Liver (tissue), 9 donors: Measurements from ENCODE around the gene ADM5. TPM values are rescaled to one million over a fixed set of nuclear protein-coding genes. Genes with fewer than 3 reads are reported as not detected.

ENCODE experiments used
- DNase-seq: peaks from one replicate; pipeline ENCODE4 v3.0.0-alpha.2; 2017; ENCODE audit warnings: low spot score
- H3K27ac ChIP-seq, 2 donors: one replicate each; pipeline ENCODE4 v1.7.0; 2013; ENCODE audit warnings: inconsistent platforms in 2 of 2, low read length in 2 of 2, control low read depth in 1 of 2, low read depth in 1 of 2, mild to moderate bottlenecking in 1 of 2
- H3K27me3 ChIP-seq, 4 donors: one replicate each; pipeline versions ENCODE4 v1.6.1 to v1.7.0; 2013; ENCODE audit warnings: low read length in 3 of 4, inconsistent platforms in 1 of 4, mild to moderate bottlenecking in 1 of 4, moderate library complexity in 1 of 4; ENCODE audit not compliant: control insufficient read depth in 4 of 4, insufficient read depth in 4 of 4
- H3K36me3 ChIP-seq, 4 donors: one replicate each; pipeline versions ENCODE4 v1.6.1 to v1.7.0; 2013; ENCODE audit warnings: low read length in 3 of 4, mild to moderate bottlenecking in 3 of 4, low read depth in 1 of 4, moderate library complexity in 1 of 4; ENCODE audit not compliant: control insufficient read depth in 4 of 4, insufficient read depth in 3 of 4
- H3K4me1 ChIP-seq, 4 donors: one replicate each; pipeline versions ENCODE4 v1.6.1 to v1.7.0; 2013; ENCODE audit warnings: low read length in 3 of 4, mild to moderate bottlenecking in 3 of 4, moderate library complexity in 1 of 4; ENCODE audit not compliant: control insufficient read depth in 4 of 4, insufficient read depth in 4 of 4
- H3K4me3 ChIP-seq, 3 donors: one replicate each; pipeline versions ENCODE4 v1.6.1 to v1.7.0; 2013; ENCODE audit warnings: low read length in 3 of 3, control low read depth in 1 of 3, low read depth in 1 of 3, mild to moderate bottlenecking in 1 of 3
- H3K9ac ChIP-seq, 2 donors: one replicate each; pipeline ENCODE4 v1.7.0; 2013; ENCODE audit warnings: low read length in 2 of 2, mild to moderate bottlenecking in 2 of 2, moderate library complexity in 2 of 2, control low read depth in 1 of 2, low read depth in 1 of 2
- H3K9me3 ChIP-seq, 4 donors: one replicate each; pipeline versions ENCODE4 v1.6.1 to v1.7.0; 2013; ENCODE audit warnings: low read length in 3 of 4; ENCODE audit not compliant: control insufficient read depth in 4 of 4
- ATF3 ChIP-seq: IDR thresholded peaks from 2 replicates; pipeline ENCODE4 v1.6.1; 2016; ENCODE audit warnings: antibody characterized with exemption
- FOXA1 ChIP-seq: IDR thresholded peaks from 2 replicates; pipeline ENCODE4 v1.6.1; 2016; ENCODE audit warnings: antibody characterized with exemption
- FOXA2 ChIP-seq: IDR thresholded peaks from 2 replicates; pipeline ENCODE4 v1.6.1; 2016; ENCODE audit warnings: antibody characterized with exemption
- GABPA ChIP-seq, 2 donors: IDR thresholded peaks in 1 of 2; conservative IDR thresholded peaks in 1 of 2; 2 replicates each; pipeline ENCODE4 v1.6.1; 2016; ENCODE audit warnings: antibody characterized with exemption in 2 of 2, mild to moderate bottlenecking in 1 of 2, moderate library complexity in 1 of 2
- HNF4A ChIP-seq, 2 donors: conservative IDR thresholded peaks; 2 replicates each; pipeline ENCODE4 v1.6.1; 2016; ENCODE audit warnings: antibody characterized with exemption in 2 of 2, mild to moderate bottlenecking in 2 of 2
- HNF4G ChIP-seq: IDR thresholded peaks from 2 replicates; pipeline ENCODE4 v1.6.1; 2016; ENCODE audit warnings: antibody characterized with exemption
- JUND ChIP-seq, 2 donors: IDR thresholded peaks; 2 replicates each; pipeline ENCODE4 v1.6.1; 2016; ENCODE audit warnings: antibody characterized with exemption in 2 of 2
- NR2F2 ChIP-seq: IDR thresholded peaks from 2 replicates; pipeline ENCODE4 v1.6.1; 2016; ENCODE audit warnings: antibody characterized with exemption
- RAD21 ChIP-seq, 2 donors: IDR thresholded peaks; 2 replicates each; pipeline ENCODE4 v1.6.1; 2016; ENCODE audit warnings: antibody characterized with exemption in 2 of 2, mild to moderate bottlenecking in 2 of 2
- REST ChIP-seq: IDR thresholded peaks from 2 replicates; pipeline ENCODE4 v1.6.1; 2016; ENCODE audit warnings: antibody characterized with exemption, mild to moderate bottlenecking
- RXRA ChIP-seq, 2 donors: IDR thresholded peaks; 2 replicates each; pipeline ENCODE4 v1.6.1; 2017 to 2018; ENCODE audit warnings: antibody characterized with exemption in 2 of 2, mild to moderate bottlenecking in 1 of 2
- SP1 ChIP-seq: IDR thresholded peaks from 2 replicates; pipeline ENCODE4 v1.6.1; 2018; ENCODE audit warnings: antibody characterized with exemption, mild to moderate bottlenecking
- TAF1 ChIP-seq: conservative IDR thresholded peaks from 2 replicates; pipeline ENCODE4 v1.6.1; 2016; ENCODE audit warnings: antibody characterized with exemption, mild to moderate bottlenecking
- YY1 ChIP-seq: IDR thresholded peaks from 2 replicates; pipeline ENCODE4 v1.6.1; 2016; ENCODE audit warnings: antibody characterized with exemption, mild to moderate bottlenecking
- WGBS: extraction: QIAGEN DNeasy Blood & Tissue Kit; methylation state at CpG from one replicate; pipeline ENCODE4 v1.1.7; 2013; 5-methylcytosine and 5-hydroxymethylcytosine counted together
- polyA plus RNA-seq, 2 donors: library from polyadenylated mRNA; stranded (reverse) in 1 of 2; unstranded in 1 of 2; fragments of 200-250 nt in 1 of 2; fragments of >200 nt in 1 of 2; fragmentation: Nextera tagmentation in 1 of 2; extraction: Ambion mirVana in 1 of 2; gene quantifications; one replicate each; pipeline versions ENCODE4 v1.2.1 to v1.2.3, GENCODE V29; 2013 to 2015
- total RNA-seq, 2 donors: library from RNA; depleted of rRNA; stranded (reverse); fragments of >200 nt; gene quantifications; one replicate each; pipeline ENCODE4 v1.2.3, GENCODE V29; 2014
- TF ChIP-seq, protein P1 (sequence below): fragments of 150-350 bp; IDR thresholded peaks from 2 replicates; pipeline ENCODE4 v1.5.1; 2017; ENCODE audit warnings: improper control_type of control experiment, low read depth, low read length; ENCODE audit not compliant: missing input control
- TF ChIP-seq, protein P2 (sequence below): IDR thresholded peaks from 2 replicates; pipeline ENCODE4 v1.6.1; 2016; ENCODE audit warnings: antibody characterized with exemption
- TF ChIP-seq, protein P3 (sequence below): IDR thresholded peaks from 2 replicates; pipeline ENCODE4 v1.6.1; 2016; ENCODE audit warnings: antibody characterized with exemption
- donor health status: healthy.
- donor health status: healthy.
- donor health status: healthy.
- donor health status: healthy.
- donor health status: healthy.

Gene ADM5
- total and polyA plus RNA-seq, 4 donors = 0.11 to 0.84 (median 0.26) TPM

DNA sequence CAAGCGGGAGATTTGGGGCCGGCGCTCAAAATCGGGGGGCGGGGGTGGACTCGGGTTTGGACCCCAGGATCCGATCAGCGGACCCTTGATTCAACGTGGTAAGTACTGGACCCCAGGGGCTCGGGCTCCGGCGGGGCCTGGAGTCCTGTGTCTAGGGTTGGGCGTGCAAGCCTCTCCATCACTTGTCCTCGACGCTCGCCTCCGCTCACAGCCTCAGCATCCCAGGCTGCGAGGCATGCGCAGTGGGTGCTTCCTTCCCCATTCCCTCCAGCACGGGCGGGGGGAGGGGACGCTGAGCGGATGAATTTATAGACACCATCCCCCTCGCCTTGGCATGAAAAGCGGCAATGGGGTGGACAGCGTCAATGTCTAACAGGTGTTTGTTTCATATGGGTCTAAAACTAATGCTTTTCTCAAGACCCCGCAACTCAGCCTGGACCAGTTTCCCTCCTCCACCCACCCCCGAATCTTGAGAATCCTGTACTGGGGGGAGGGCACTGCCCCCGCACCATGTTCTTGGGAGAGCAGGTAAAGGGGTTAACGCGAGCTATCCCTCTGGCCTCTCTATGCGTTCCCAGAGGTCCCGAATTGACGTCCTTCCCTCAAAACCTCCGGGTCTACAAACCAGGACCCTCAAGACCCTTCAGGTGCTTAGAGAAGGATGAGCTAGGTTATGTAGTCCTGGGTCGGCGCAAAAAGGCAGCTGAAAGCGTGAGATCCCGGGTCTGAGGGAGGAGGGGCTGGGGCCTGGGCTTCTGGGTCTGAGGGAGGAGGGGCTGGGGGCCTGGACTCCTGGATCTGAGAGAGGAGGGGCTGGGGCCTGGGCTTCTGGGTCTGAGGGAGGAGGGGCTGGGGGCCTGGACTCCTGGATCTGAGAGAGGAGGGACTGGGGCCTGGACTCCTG is 2.1 kb downstream of the ADM5 start:
- H3K27me3 ChIP-seq = no peaks in the 10 kb centered on the region
- H3K4me3 ChIP-seq = peak overlapping the region in 1 of 3 donors; percentile 28
- no peak for TF ChIP-seq TAF1
- TF ChIP-seq HNF4A (conservative IDR thresholded peaks at IDR 0.05) = no peak
- TF ChIP-seq RAD21 (IDR thresholded peaks at IDR 0.05) = no peak
- TF ChIP-seq REST = no peak
- no peak for TF ChIP-seq SP1
- TF ChIP-seq, protein P1, sequence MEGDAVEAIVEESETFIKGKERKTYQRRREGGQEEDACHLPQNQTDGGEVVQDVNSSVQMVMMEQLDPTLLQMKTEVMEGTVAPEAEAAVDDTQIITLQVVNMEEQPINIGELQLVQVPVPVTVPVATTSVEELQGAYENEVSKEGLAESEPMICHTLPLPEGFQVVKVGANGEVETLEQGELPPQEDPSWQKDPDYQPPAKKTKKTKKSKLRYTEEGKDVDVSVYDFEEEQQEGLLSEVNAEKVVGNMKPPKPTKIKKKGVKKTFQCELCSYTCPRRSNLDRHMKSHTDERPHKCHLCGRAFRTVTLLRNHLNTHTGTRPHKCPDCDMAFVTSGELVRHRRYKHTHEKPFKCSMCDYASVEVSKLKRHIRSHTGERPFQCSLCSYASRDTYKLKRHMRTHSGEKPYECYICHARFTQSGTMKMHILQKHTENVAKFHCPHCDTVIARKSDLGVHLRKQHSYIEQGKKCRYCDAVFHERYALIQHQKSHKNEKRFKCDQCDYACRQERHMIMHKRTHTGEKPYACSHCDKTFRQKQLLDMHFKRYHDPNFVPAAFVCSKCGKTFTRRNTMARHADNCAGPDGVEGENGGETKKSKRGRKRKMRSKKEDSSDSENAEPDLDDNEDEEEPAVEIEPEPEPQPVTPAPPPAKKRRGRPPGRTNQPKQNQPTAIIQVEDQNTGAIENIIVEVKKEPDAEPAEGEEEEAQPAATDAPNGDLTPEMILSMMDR = no peak
- TF ChIP-seq, protein P2, sequence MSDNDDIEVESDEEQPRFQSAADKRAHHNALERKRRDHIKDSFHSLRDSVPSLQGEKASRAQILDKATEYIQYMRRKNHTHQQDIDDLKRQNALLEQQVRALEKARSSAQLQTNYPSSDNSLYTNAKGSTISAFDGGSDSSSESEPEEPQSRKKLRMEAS = no peak
- no peak for TF ChIP-seq RXRA (IDR thresholded peaks at IDR 0.05)
- TF ChIP-seq FOXA2 = no peak
- TF ChIP-seq ATF3 = no peak
- TF ChIP-seq YY1 = no peak
- no peak for TF ChIP-seq FOXA1
- TF ChIP-seq GABPA (IDR thresholded peaks at IDR 0.05 in 1 of 2, conservative IDR thresholded peaks at IDR 0.05 in 1 of 2) = no peak
- H3K9ac ChIP-seq = peak overlapping the region in 1 of 2 donors; percentile 32
- peaks cover 3 to 29% (median 16%) of the 10 kb centered on the region in 4 donors for H3K4me1 ChIP-seq
- peaks cover 0 to 10% (median 3%) of the 10 kb centered on the region in 4 donors for H3K36me3 ChIP-seq
- 19% methylated on average over 39 of the region's 39 CpGs for WGBS
- no peak for DNase-seq
- H3K27ac ChIP-seq = no peak overlapping the region
- H3K9me3 ChIP-seq = no peaks in the 10 kb centered on the region

GRCh38 chr19:49692147-49692506 is 2.7 kb downstream of the ADM5 start:
- H3K9me3 ChIP-seq = no peaks in the 10 kb centered on the region
- H3K9ac ChIP-seq = no peak overlapping the region
- TF ChIP-seq TAF1 (no peak), YY1 (no peak), FOXA2 (no peak), RAD21 (IDR thresholded peaks at IDR 0.05) (no peak), REST (no peak), RXRA (IDR thresholded peaks at IDR 0.05) (no peak), ATF3 (no peak), JUND (IDR thresholded peaks at IDR 0.05) (no peak), NR2F2 (no peak), HNF4A (conservative IDR thresholded peaks at IDR 0.05) (no peak), FOXA1 (no peak), HNF4G (no peak), SP1 (no peak)
- TF ChIP-seq, protein P2 = no peak
- TF ChIP-seq, protein P3, sequence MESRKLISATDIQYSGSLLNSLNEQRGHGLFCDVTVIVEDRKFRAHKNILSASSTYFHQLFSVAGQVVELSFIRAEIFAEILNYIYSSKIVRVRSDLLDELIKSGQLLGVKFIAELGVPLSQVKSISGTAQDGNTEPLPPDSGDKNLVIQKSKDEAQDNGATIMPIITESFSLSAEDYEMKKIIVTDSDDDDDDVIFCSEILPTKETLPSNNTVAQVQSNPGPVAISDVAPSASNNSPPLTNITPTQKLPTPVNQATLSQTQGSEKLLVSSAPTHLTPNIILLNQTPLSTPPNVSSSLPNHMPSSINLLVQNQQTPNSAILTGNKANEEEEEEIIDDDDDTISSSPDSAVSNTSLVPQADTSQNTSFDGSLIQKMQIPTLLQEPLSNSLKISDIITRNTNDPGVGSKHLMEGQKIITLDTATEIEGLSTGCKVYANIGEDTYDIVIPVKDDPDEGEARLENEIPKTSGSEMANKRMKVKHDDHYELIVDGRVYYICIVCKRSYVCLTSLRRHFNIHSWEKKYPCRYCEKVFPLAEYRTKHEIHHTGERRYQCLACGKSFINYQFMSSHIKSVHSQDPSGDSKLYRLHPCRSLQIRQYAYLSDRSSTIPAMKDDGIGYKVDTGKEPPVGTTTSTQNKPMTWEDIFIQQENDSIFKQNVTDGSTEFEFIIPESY = no peak
- no peak overlapping the region for H3K4me3 ChIP-seq
- H3K27ac ChIP-seq = no peak overlapping the region
- H3K4me1 ChIP-seq = peaks cover 3 to 29% (median 16%) of the 10 kb centered on the region in 4 donors
- no peak for DNase-seq
- WGBS = 75% methylated on average over 16 of the region's 16 CpGs
- H3K36me3 ChIP-seq = peaks cover 0 to 8% (median 2%) of the 10 kb centered on the region in 4 donors
- no peaks in the 10 kb centered on the region for H3K27me3 ChIP-seq
